HG02981 (cell line): ENCODE measurements around the gene PCYT1A.
"Not testable (repeated sequence)": the region's sequence is repeated elsewhere in the genome, so short reads cannot be mapped to it uniquely, and the experiment has no call there.

ENCODE experiments used
- ATAC-seq: cut with Tn5 transposase; IDR thresholded peaks from one replicate; pipeline ENCODE4 v1.9.1; 2021; ENCODE audit warnings: mild to moderate bottlenecking, moderate library complexity; ENCODE audit not compliant: unreplicated experiment

The PCYT1A gene

GRCh38 chr3:196288141-196288460 is 575 bp upstream of the PCYT1A start:
- ATAC-seq, result peak; percentile 27

GRCh38 chr3:196287090-196287439 is 461 bp downstream of the PCYT1A start:
- ATAC-seq, result peak; percentile 9

GRCh38 chr3:196284396-196284795 is 3.1 kb downstream of the PCYT1A start:
- ATAC-seq, result no peak

DNA sequence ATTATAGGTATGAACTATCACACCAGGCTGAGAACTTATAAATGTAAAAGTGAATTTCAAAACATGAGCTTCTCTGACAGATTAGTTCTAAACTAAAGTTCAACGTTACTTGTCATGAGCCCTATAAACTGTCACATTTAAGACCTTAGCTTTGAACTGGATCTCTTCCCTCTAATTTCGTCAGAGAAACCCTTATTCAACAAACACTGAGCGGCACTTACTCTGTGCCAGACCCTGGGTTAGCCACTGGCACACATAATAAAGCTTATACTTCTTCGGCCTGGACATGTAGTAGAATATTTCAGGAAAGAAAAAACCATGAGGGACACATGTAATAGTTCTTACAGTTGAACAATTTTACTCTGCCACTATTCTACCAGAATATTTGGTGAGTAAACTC is 5.6 kb downstream of the PCYT1A start:
- ATAC-seq, result no peak

- no peak for ATAC-seq
Measured at GRCh38 chr3:196280689-196281440, 6.7 kb downstream of the PCYT1A start.

GRCh38 chr3:196275126-196275525 is 12.4 kb downstream of the PCYT1A start:
- no peak for ATAC-seq

DNA sequence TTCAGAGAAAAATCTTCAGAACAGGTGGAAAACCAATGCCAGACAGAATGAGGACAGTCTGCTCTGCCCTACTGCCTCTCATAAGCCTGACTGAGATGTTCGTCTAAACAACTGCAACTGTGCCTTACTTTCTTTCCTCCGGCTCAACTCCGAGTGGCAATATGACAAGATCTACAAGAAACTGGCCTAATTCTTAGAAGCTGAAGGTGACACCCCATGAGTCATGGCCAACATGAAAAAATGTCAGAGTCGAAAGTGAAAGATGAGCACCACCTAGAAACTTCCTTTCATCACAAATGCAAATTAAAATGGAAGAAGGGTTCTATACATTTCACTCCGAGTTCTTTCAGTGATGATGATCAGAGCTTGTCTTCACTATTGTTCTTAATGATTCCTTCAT is 12.9 kb downstream of the PCYT1A start:
- ATAC-seq, result peak; percentile 90

DNA sequence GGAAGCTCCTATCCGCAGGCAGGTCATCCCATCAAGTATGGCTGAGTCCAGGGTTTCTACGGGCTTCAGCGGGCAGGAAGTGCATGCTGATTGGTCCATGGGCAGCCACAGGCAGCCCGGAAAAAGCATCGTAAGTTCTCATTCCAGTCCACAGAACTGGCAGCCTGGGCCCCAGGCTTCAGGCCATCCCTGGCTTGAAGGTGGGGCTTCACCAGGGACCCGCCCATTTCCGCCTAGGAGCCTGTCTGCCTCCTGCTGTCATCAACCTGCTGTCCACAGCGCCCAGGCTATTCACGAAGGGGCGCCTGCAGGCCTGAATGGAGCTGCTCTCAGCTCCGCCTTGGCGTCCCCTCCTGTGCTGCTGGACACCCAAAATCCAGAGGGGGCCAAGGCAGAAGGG is 13.9 kb downstream of the PCYT1A start:
- ATAC-seq, result no peak

DNA sequence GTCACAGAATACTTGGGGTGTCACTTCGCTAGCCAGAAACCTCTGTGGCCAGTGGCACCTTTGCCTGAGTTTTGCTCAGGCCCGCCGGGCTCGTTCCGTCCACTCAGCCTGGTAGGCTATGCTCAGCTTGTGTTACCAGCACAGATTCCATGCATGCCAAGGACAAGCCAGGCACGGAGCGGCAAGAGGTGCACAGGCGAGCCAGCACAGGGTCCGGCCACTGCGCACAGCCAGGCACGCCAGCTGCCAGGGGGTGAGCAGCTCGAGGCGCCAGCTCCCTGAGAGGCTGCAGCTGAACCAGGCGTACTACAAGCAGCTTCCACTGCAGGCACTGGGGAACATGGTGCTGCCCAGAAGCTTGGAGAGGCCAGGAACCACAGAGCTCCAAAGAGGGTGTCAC is 14.7 kb downstream of the PCYT1A start:
- no peak for ATAC-seq

GRCh38 chr3:196270499-196270898 is 17.0 kb downstream of the PCYT1A start:
- ATAC-seq, result no peak

DNA sequence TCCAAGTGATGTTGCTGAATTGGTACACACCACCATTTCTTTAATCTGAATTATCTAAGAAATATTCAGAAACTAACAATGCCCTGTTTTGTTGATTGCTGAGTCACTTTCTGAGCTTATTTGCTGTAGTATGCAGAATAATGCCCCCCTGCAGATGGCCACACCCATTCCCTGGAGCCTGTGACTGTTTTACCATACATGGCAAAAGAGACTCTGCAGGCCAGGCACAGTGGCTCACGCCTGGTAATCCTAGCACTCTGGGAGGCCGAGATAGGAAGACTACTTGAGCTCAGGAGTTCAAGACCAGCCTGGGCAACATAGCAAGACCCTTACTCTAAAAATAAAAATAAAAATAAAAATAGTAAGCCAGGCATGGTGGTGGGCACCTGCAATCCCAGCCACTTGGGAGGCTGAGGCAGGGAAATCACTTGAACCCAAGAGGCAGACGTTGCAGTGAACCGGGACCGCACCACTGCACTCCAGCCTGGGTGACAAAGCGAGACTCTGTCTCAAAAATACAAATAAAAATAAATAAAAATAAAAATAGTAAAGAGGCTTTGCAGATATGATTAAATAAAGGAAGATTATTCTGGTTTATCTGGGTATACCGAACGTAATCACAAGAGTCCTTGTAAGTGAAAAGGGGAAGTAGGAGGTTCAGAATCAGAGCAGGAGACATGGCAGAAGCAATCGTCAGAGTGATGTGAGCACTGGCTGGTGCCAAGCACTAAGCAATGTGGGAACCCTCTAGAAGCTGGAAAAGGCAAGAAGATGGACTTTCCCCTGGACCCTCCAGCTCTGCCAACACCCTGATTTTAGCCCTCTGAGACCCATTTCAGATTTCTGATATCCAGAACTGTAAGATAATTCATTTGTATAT is 19.0 kb downstream of the PCYT1A start:
- no peak for ATAC-seq

- no peak for ATAC-seq
Measured at GRCh38 chr3:196263819-196264218, 23.7 kb downstream of the PCYT1A start.

- no peak for ATAC-seq
Measured at GRCh38 chr3:196260784-196261183, 26.7 kb downstream of the PCYT1A start.

- no peak for ATAC-seq
Measured at GRCh38 chr3:196255776-196256175, 31.8 kb downstream of the PCYT1A start.

DNA sequence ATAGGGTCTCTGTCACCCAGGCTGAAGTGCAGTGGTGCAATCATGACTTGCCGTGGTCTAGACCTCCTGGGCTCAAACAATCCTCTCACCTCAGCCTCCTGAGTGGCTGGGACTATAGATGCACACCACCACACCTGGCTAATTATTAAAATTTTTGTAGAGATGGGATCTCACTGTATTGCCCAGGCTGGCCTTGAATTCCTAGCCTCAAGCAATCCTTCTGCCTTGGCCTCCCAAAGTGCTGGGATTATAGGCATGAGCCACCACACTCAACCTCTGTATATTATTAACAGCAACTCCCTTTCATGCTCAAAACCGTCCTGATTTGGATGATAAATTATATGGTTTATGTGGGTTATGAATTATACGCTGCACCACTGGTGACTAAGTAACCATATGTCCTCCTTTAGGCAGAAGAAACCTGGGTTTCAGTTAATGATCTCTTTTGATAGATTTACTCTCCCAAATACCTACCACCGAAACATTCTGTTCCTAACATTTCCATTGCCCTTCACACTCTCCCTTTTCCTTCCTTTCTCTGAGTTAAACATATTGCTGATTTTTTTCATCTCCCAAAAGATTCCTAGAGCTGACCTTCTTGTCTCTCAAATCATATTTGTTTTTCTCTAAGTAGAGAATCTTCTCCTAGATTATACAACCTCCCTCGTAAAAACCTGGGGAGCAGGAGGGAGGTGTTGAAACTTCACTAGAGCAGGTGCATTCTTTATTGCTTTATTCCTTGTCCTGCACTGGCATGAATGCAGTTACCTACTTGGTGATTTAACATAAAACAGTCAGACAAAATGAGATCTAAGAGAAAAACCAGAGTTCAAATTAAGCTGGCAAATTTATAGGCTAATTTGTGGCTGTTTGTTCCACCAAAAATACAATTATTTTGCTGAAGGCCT is 32.9 kb downstream of the PCYT1A start:
- no peak for ATAC-seq

DNA sequence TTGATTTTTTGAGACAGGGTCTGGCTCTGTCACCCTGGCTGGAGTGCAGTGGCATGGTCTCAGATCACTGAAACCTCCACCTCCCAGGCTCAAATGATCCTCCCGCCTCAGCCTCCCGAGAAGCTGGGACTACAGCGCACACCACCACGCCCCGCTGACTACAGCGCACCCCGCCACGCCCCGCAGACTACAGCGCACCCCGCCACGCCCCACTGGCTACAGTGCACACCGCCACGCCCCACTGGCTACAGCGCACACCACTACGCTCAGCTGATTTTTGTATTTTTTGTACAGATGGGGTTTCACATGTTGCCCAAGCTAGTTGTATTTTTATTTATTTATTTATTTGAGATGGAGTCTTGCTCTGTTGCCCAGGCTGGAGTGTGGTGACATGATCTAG is 35.6 kb downstream of the PCYT1A start:
- ATAC-seq, result no peak

GRCh38 chr3:196246612-196247308 is 40.8 kb downstream of the PCYT1A start:
- ATAC-seq, result no peak

- not testable (repeated sequence) for ATAC-seq
Measured at GRCh38 chr3:196244166-196244565, 43.4 kb downstream of the PCYT1A start.

DNA sequence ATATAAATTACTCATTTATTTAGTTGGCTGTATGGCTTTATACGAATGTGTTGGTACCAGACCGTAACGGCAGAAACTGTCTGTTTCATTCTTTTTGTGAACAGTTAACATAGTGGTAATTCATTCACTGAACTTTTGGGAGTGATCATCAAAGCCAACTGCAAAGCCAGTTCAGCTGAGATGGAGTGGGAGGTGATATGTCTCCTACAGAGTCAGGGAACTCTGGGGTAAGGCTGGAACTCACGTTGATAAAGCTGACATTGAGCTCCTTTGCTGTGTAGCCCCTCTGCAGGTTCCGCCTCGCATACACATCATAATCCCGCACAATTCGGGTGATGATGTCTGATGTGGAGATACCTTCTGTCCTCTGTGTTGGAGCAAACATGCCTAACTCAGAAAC is 45.8 kb downstream of the PCYT1A start:
- no peak for ATAC-seq

GRCh38 chr3:196240424-196240823 is 47.1 kb downstream of the PCYT1A start:
- ATAC-seq, result no peak
